CD4-positive, alpha-beta T cell (primary cell): Measurements from ENCODE around the gene CACNA1D. TPM values are rescaled to one million over a fixed set of nuclear protein-coding genes. Genes with fewer than 3 reads are reported as not detected.

Experiments used
- ATAC-seq: fragments of 200-7000 bp; cut with Tn5 transposase; one replicate; pipeline ENCODE4 v1.10.0; 2022; ENCODE audit warnings: mild to moderate bottlenecking; ENCODE audit not compliant: poor library complexity
- CTCF ChIA-PET: fragments of 350-600 bp; sonication (Branson Sonifier 250); formaldehyde crosslinking; loops from one replicate; lab custom pipeline; 2021; ENCODE audit warnings: antibody characterized with exemption, inconsistent platforms; lab: Charles Lee
- POLR2A ChIA-PET: fragments of 350-600 bp; sonication (Branson Sonifier 250); formaldehyde crosslinking; loops from one replicate; lab custom pipeline; 2021; ENCODE audit warnings: antibody characterized with exemption, inconsistent platforms; lab: Charles Lee
- DNase-seq, 14 experiments: peaks; one replicate each; pipeline ENCODE4 v3.0.0-alpha.2; 2013 to 2020; ENCODE audit warnings: mixed read lengths in 2 of 14
- H3K27ac ChIP-seq, 2 donors: one replicate each; pipeline versions ENCODE4 v1.5.1 to v1.7.0; 2013; ENCODE audit warnings: low read length in 2 of 2, low read depth in 1 of 2, mild to moderate bottlenecking in 1 of 2
- H3K27me3 ChIP-seq, 2 experiments: 1 replicate in 1 of 2; 2 replicates in 1 of 2; pipeline versions ENCODE4 v1.6.1 to v1.7.0; 2013; ENCODE audit warnings: low read length in 2 of 2, control low read depth in 1 of 2, mild to moderate bottlenecking in 1 of 2, moderate library complexity in 1 of 2; ENCODE audit not compliant: insufficient read depth in 2 of 2, control insufficient read depth in 1 of 2
- H3K36me3 ChIP-seq: one replicate; pipeline ENCODE4 v1.6.1; 2013; ENCODE audit warnings: low read length, control low read depth; ENCODE audit not compliant: insufficient read depth
- H3K4me1 ChIP-seq: one replicate; pipeline ENCODE4 v1.6.1; 2013; ENCODE audit warnings: low read length, control low read depth; ENCODE audit not compliant: insufficient read depth
- H3K4me3 ChIP-seq: one replicate; pipeline ENCODE4 v1.5.1; 2013; ENCODE audit warnings: mild to moderate bottlenecking, low read length, moderate library complexity
- H3K9me3 ChIP-seq, 2 experiments: 1 replicate in 1 of 2; 2 replicates in 1 of 2; pipeline versions ENCODE4 v1.6.1 to v1.7.0; 2013; ENCODE audit warnings: low read length in 2 of 2, mild to moderate bottlenecking in 2 of 2, control low read depth in 1 of 2, moderate library complexity in 1 of 2; ENCODE audit not compliant: control insufficient read depth in 1 of 2, insufficient read depth in 1 of 2
- H3K27ac Mint-ChIP-seq: one replicate; pipeline ENCODE4 v1.8.0; 2020; ENCODE audit warnings: mixed read lengths
- H3K27me3 Mint-ChIP-seq: one replicate; pipeline ENCODE4 v1.8.0; 2021; ENCODE audit warnings: mixed read lengths
- H3K36me3 Mint-ChIP-seq: one replicate; pipeline ENCODE4 v1.8.0; 2021; ENCODE audit warnings: low read depth, mixed read lengths
- H3K4me1 Mint-ChIP-seq: one replicate; pipeline ENCODE4 v1.8.0; 2021; ENCODE audit warnings: low read depth, mixed read lengths
- H3K4me3 Mint-ChIP-seq: one replicate; pipeline ENCODE4 v1.8.0; 2020; ENCODE audit warnings: mild to moderate bottlenecking, mixed read lengths
- H3K9me3 Mint-ChIP-seq: one replicate; pipeline ENCODE4 v1.8.0; 2020; ENCODE audit warnings: mixed read lengths
- CTCF ChIP-seq: fragments of 200-600 bp; IDR thresholded peaks from one replicate; pipeline ENCODE4 v1.8.0; 2022; ENCODE audit warnings: antibody characterized with exemption, mild to moderate bottlenecking
- intact Hi-C, 2 experiments: fragments of 100-400 bp; cut with DNase I in 1 of 2; cut with micrococcal nuclease in 1 of 2; formaldehyde crosslinking; loops; one replicate each; pipeline versions ENCODE4 v1.15.1 to v1.9.0; 2023 to 2025; cut with DNase I, micrococcal nuclease
- total RNA-seq, 174 experiments: library from RNA in 2 of 174; stranded (reverse) in 2 of 174; gene quantifications; one replicate each; pipeline ENCODE4 v1.2.3 and lab custom pipeline; 2021 to 2026

CACNA1D gene
- total RNA-seq, 2 experiments from 2014 or later, result not detected

- intact Hi-C loops, result no loop called here
- H3K27ac ChIP-seq, result no peak overlapping the region
- H3K36me3 ChIP-seq, result no peaks in the 10 kb centered on the region
- no peaks in the 10 kb centered on the region for H3K27me3 Mint-ChIP-seq
- H3K27me3 ChIP-seq, result no peaks in the 10 kb centered on the region
- H3K9me3 ChIP-seq, result no peaks in the 10 kb centered on the region
- H3K9me3 Mint-ChIP-seq, result no peaks in the 10 kb centered on the region
- H3K4me1 ChIP-seq, result peaks cover 5% of the 10 kb centered on the region
- TF ChIP-seq CTCF, result no peak
- H3K4me3 Mint-ChIP-seq, result no peak overlapping the region
- H3K36me3 Mint-ChIP-seq, result no peaks in the 10 kb centered on the region
- POLR2A ChIA-PET, result no interaction called here
- no peak overlapping the region for H3K4me3 ChIP-seq
- no peak overlapping the region for H3K27ac Mint-ChIP-seq
- CTCF ChIA-PET, result no interaction called here
- no peaks in the 10 kb centered on the region for H3K4me1 Mint-ChIP-seq
- no peak for ATAC-seq
- no peak for DNase-seq
Measured at GRCh38 chr3:53822331-53822741, 327.9 kb downstream of the CACNA1D start.

- no peak for ATAC-seq
- Mint-ChIP-seq H3K27ac (no peak overlapping the region), H3K4me3 (no peak overlapping the region), H3K27me3 (no peaks in the 10 kb centered on the region), H3K36me3 (no peaks in the 10 kb centered on the region), H3K9me3 (no peaks in the 10 kb centered on the region), H3K4me1 (no peaks in the 10 kb centered on the region)
- no peak for DNase-seq
- intact Hi-C loops, result no loop called here
- TF ChIP-seq CTCF, result no peak
- POLR2A ChIA-PET, result no interaction called here
- CTCF ChIA-PET, result no interaction called here
- no peaks in the 10 kb centered on the region for H3K36me3 ChIP-seq
- no peak overlapping the region for H3K4me3 ChIP-seq
- no peaks in the 10 kb centered on the region for H3K4me1 ChIP-seq
- no peaks in the 10 kb centered on the region for H3K27me3 ChIP-seq
- no peaks in the 10 kb centered on the region for H3K9me3 ChIP-seq
- H3K27ac ChIP-seq, result no peak overlapping the region
Measured at GRCh38 chr3:53823026-53823955, 328.9 kb downstream of the CACNA1D start.

GRCh38 chr3:53823956-53824657 lies 329.7 kb downstream of the CACNA1D start:
- CTCF ChIA-PET, result no interaction called here
- no peak for ATAC-seq
- intact Hi-C loops, result no loop called here
- no peak for TF ChIP-seq CTCF
- H3K27ac ChIP-seq, result no peak overlapping the region
- POLR2A ChIA-PET, result no interaction called here
- no peaks in the 10 kb centered on the region for H3K4me1 ChIP-seq
- no peaks in the 10 kb centered on the region for H3K27me3 ChIP-seq
- no peaks in the 10 kb centered on the region for H3K27me3 Mint-ChIP-seq
- H3K36me3 ChIP-seq, result no peaks in the 10 kb centered on the region
- H3K36me3 Mint-ChIP-seq, result no peaks in the 10 kb centered on the region
- no peaks in the 10 kb centered on the region for H3K4me1 Mint-ChIP-seq
- H3K4me3 Mint-ChIP-seq, result no peak overlapping the region
- no peak overlapping the region for H3K4me3 ChIP-seq
- no peaks in the 10 kb centered on the region for H3K9me3 ChIP-seq
- DNase-seq, result no peak
- no peak overlapping the region for H3K27ac Mint-ChIP-seq
- H3K9me3 Mint-ChIP-seq, result no peaks in the 10 kb centered on the region
